Stomach (tissue), 4 donors: ENCODE data around the gene MBLAC1.

Source experiments
- EP300 ChIP-seq: sonication (generic); formaldehyde crosslinking; IDR thresholded peaks from one replicate; pipeline ENCODE4 v1.6.1; 2017; ENCODE audit warnings: antibody characterized with exemption
- POLR2A ChIP-seq, 4 donors: fragments of 450-650 bp; IDR thresholded peaks; one replicate each; pipeline ENCODE4 v1.6.1; 2016; ENCODE audit warnings: antibody characterized with exemption in 4 of 4, control low read depth in 2 of 4, mild to moderate bottlenecking in 1 of 4, moderate library complexity in 1 of 4
- POLR2AphosphoS5 ChIP-seq, 3 donors: sonication (generic); formaldehyde crosslinking; IDR thresholded peaks; one replicate each; pipeline ENCODE4 v1.6.1; 2016; ENCODE audit warnings: antibody characterized with exemption in 3 of 3
- TF ChIP-seq, protein P1 (sequence below), 7 experiments: fragments of 450-650 bp in 4 of 7; fragments of 200-600 bp in 3 of 7; sonication (generic) in 3 of 7; IDR thresholded peaks; one replicate each; pipeline ENCODE4 v1.5.1; 2016 to 2019; ENCODE audit warnings: antibody characterized with exemption in 7 of 7, control low read depth in 2 of 7, mild to moderate bottlenecking in 1 of 7

GRCh38 chr7:100079024-100079560, 47.7 kb upstream of the MBLAC1 start:
- no peak for TF ChIP-seq POLR2A (IDR thresholded peaks at IDR 0.05)
- TF ChIP-seq POLR2AphosphoS5 (IDR thresholded peaks at IDR 0.05), result no peak
- no peak for TF ChIP-seq EP300
- TF ChIP-seq, protein P1, sequence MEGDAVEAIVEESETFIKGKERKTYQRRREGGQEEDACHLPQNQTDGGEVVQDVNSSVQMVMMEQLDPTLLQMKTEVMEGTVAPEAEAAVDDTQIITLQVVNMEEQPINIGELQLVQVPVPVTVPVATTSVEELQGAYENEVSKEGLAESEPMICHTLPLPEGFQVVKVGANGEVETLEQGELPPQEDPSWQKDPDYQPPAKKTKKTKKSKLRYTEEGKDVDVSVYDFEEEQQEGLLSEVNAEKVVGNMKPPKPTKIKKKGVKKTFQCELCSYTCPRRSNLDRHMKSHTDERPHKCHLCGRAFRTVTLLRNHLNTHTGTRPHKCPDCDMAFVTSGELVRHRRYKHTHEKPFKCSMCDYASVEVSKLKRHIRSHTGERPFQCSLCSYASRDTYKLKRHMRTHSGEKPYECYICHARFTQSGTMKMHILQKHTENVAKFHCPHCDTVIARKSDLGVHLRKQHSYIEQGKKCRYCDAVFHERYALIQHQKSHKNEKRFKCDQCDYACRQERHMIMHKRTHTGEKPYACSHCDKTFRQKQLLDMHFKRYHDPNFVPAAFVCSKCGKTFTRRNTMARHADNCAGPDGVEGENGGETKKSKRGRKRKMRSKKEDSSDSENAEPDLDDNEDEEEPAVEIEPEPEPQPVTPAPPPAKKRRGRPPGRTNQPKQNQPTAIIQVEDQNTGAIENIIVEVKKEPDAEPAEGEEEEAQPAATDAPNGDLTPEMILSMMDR (IDR thresholded peaks at IDR 0.05), result no peak
